Liver (tissue), 9 donors: ENCODE measurements around the gene DISC1. TPM values are rescaled to one million over a fixed set of nuclear protein-coding genes. Genes with fewer than 3 reads are reported as not detected.

ENCODE experiments used
- DNase-seq: peaks from one replicate; pipeline ENCODE4 v3.0.0-alpha.2; 2017; ENCODE audit warnings: low spot score
- H3K27ac ChIP-seq, 2 donors: one replicate each; pipeline ENCODE4 v1.7.0; 2013; ENCODE audit warnings: inconsistent platforms in 2 of 2, low read length in 2 of 2, control low read depth in 1 of 2, low read depth in 1 of 2, mild to moderate bottlenecking in 1 of 2
- H3K27me3 ChIP-seq, 4 donors: one replicate each; pipeline versions ENCODE4 v1.6.1 to v1.7.0; 2013; ENCODE audit warnings: low read length in 3 of 4, inconsistent platforms in 1 of 4, mild to moderate bottlenecking in 1 of 4, moderate library complexity in 1 of 4; ENCODE audit not compliant: control insufficient read depth in 4 of 4, insufficient read depth in 4 of 4
- H3K36me3 ChIP-seq, 4 donors: one replicate each; pipeline versions ENCODE4 v1.6.1 to v1.7.0; 2013; ENCODE audit warnings: low read length in 3 of 4, mild to moderate bottlenecking in 3 of 4, low read depth in 1 of 4, moderate library complexity in 1 of 4; ENCODE audit not compliant: control insufficient read depth in 4 of 4, insufficient read depth in 3 of 4
- H3K4me1 ChIP-seq, 4 donors: one replicate each; pipeline versions ENCODE4 v1.6.1 to v1.7.0; 2013; ENCODE audit warnings: low read length in 3 of 4, mild to moderate bottlenecking in 3 of 4, moderate library complexity in 1 of 4; ENCODE audit not compliant: control insufficient read depth in 4 of 4, insufficient read depth in 4 of 4
- H3K4me3 ChIP-seq, 3 donors: one replicate each; pipeline versions ENCODE4 v1.6.1 to v1.7.0; 2013; ENCODE audit warnings: low read length in 3 of 3, control low read depth in 1 of 3, low read depth in 1 of 3, mild to moderate bottlenecking in 1 of 3
- H3K9ac ChIP-seq, 2 donors: one replicate each; pipeline ENCODE4 v1.7.0; 2013; ENCODE audit warnings: low read length in 2 of 2, mild to moderate bottlenecking in 2 of 2, moderate library complexity in 2 of 2, control low read depth in 1 of 2, low read depth in 1 of 2
- H3K9me3 ChIP-seq, 4 donors: one replicate each; pipeline versions ENCODE4 v1.6.1 to v1.7.0; 2013; ENCODE audit warnings: low read length in 3 of 4; ENCODE audit not compliant: control insufficient read depth in 4 of 4
- FOXA1 ChIP-seq: IDR thresholded peaks from 2 replicates; pipeline ENCODE4 v1.6.1; 2016; ENCODE audit warnings: antibody characterized with exemption
- GABPA ChIP-seq, 2 donors: IDR thresholded peaks in 1 of 2; conservative IDR thresholded peaks in 1 of 2; 2 replicates each; pipeline ENCODE4 v1.6.1; 2016; ENCODE audit warnings: antibody characterized with exemption in 2 of 2, mild to moderate bottlenecking in 1 of 2, moderate library complexity in 1 of 2
- HNF4A ChIP-seq, 2 donors: conservative IDR thresholded peaks; 2 replicates each; pipeline ENCODE4 v1.6.1; 2016; ENCODE audit warnings: antibody characterized with exemption in 2 of 2, mild to moderate bottlenecking in 2 of 2
- JUND ChIP-seq, 2 donors: IDR thresholded peaks; 2 replicates each; pipeline ENCODE4 v1.6.1; 2016; ENCODE audit warnings: antibody characterized with exemption in 2 of 2
- NR2F2 ChIP-seq: IDR thresholded peaks from 2 replicates; pipeline ENCODE4 v1.6.1; 2016; ENCODE audit warnings: antibody characterized with exemption
- RAD21 ChIP-seq, 2 donors: IDR thresholded peaks; 2 replicates each; pipeline ENCODE4 v1.6.1; 2016; ENCODE audit warnings: antibody characterized with exemption in 2 of 2, mild to moderate bottlenecking in 2 of 2
- RXRA ChIP-seq, 2 donors: IDR thresholded peaks; 2 replicates each; pipeline ENCODE4 v1.6.1; 2017 to 2018; ENCODE audit warnings: antibody characterized with exemption in 2 of 2, mild to moderate bottlenecking in 1 of 2
- SP1 ChIP-seq: IDR thresholded peaks from 2 replicates; pipeline ENCODE4 v1.6.1; 2018; ENCODE audit warnings: antibody characterized with exemption, mild to moderate bottlenecking
- TAF1 ChIP-seq: conservative IDR thresholded peaks from 2 replicates; pipeline ENCODE4 v1.6.1; 2016; ENCODE audit warnings: antibody characterized with exemption, mild to moderate bottlenecking
- YY1 ChIP-seq: IDR thresholded peaks from 2 replicates; pipeline ENCODE4 v1.6.1; 2016; ENCODE audit warnings: antibody characterized with exemption, mild to moderate bottlenecking
- ZBTB33 ChIP-seq: IDR thresholded peaks from 2 replicates; pipeline ENCODE4 v1.6.1; 2016; ENCODE audit warnings: antibody characterized with exemption
- WGBS: extraction: QIAGEN DNeasy Blood & Tissue Kit; methylation state at CpG from one replicate; pipeline ENCODE4 v1.1.7; 2013; 5-methylcytosine and 5-hydroxymethylcytosine counted together
- polyA plus RNA-seq, 2 donors: library from polyadenylated mRNA; stranded (reverse) in 1 of 2; unstranded in 1 of 2; fragments of 200-250 nt in 1 of 2; fragments of >200 nt in 1 of 2; fragmentation: Nextera tagmentation in 1 of 2; extraction: Ambion mirVana in 1 of 2; gene quantifications; one replicate each; pipeline versions ENCODE4 v1.2.1 to v1.2.3, GENCODE V29; 2013 to 2015
- total RNA-seq, 2 donors: library from RNA; depleted of rRNA; stranded (reverse); fragments of >200 nt; gene quantifications; one replicate each; pipeline ENCODE4 v1.2.3, GENCODE V29; 2014
- TF ChIP-seq, protein P1 (sequence below): IDR thresholded peaks from 2 replicates; pipeline ENCODE4 v1.6.1; 2016; ENCODE audit warnings: antibody characterized with exemption, mild to moderate bottlenecking
- TF ChIP-seq, protein P2 (sequence below): IDR thresholded peaks from 2 replicates; pipeline ENCODE4 v1.6.1; 2016; ENCODE audit warnings: antibody characterized with exemption
- donor health status: healthy.
- donor health status: healthy.
- donor health status: healthy.
- donor health status: healthy.
- donor health status: healthy.

Gene DISC1
- total and polyA plus RNA-seq, 4 donors: 0.45 to 6.3 (median 2.3) TPM

GRCh38 chr1:231715816-231716722 lies 89.5 kb downstream of the DISC1 start (continued):
- TF ChIP-seq RXRA (IDR thresholded peaks at IDR 0.05) (no peak), GABPA (IDR thresholded peaks at IDR 0.05 in 1 of 2, conservative IDR thresholded peaks at IDR 0.05 in 1 of 2) (no peak)

- H3K4me3 ChIP-seq: no peak overlapping the region
- DNase-seq: no peak
- TF ChIP-seq SP1 (no peak), HNF4A (conservative IDR thresholded peaks at IDR 0.05) (no peak), RXRA (IDR thresholded peaks at IDR 0.05) (no peak), TAF1 (no peak)
- TF ChIP-seq, protein P1, sequence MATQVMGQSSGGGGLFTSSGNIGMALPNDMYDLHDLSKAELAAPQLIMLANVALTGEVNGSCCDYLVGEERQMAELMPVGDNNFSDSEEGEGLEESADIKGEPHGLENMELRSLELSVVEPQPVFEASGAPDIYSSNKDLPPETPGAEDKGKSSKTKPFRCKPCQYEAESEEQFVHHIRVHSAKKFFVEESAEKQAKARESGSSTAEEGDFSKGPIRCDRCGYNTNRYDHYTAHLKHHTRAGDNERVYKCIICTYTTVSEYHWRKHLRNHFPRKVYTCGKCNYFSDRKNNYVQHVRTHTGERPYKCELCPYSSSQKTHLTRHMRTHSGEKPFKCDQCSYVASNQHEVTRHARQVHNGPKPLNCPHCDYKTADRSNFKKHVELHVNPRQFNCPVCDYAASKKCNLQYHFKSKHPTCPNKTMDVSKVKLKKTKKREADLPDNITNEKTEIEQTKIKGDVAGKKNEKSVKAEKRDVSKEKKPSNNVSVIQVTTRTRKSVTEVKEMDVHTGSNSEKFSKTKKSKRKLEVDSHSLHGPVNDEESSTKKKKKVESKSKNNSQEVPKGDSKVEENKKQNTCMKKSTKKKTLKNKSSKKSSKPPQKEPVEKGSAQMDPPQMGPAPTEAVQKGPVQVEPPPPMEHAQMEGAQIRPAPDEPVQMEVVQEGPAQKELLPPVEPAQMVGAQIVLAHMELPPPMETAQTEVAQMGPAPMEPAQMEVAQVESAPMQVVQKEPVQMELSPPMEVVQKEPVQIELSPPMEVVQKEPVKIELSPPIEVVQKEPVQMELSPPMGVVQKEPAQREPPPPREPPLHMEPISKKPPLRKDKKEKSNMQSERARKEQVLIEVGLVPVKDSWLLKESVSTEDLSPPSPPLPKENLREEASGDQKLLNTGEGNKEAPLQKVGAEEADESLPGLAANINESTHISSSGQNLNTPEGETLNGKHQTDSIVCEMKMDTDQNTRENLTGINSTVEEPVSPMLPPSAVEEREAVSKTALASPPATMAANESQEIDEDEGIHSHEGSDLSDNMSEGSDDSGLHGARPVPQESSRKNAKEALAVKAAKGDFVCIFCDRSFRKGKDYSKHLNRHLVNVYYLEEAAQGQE: no peak
- no peaks in the 10 kb centered on the region for H3K27me3 ChIP-seq
- WGBS: 84% methylated on average over 3 of the region's 3 CpGs
- no peaks in the 10 kb centered on the region for H3K36me3 ChIP-seq
- H3K27ac ChIP-seq: no peak overlapping the region
- no peak overlapping the region for H3K9ac ChIP-seq
- H3K9me3 ChIP-seq: no peaks in the 10 kb centered on the region
- no peaks in the 10 kb centered on the region for H3K4me1 ChIP-seq
These were observed 90.3 kb downstream of the DISC1 start for GRCh38 chr1:231716879-231717278.

- no peak for TF ChIP-seq RXRA (IDR thresholded peaks at IDR 0.05)
- TF ChIP-seq TAF1: no peak
- TF ChIP-seq HNF4A (conservative IDR thresholded peaks at IDR 0.05): no peak
- TF ChIP-seq, protein P2, sequence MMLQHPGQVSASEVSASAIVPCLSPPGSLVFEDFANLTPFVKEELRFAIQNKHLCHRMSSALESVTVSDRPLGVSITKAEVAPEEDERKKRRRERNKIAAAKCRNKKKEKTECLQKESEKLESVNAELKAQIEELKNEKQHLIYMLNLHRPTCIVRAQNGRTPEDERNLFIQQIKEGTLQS: no peak
- TF ChIP-seq FOXA1: no peak
- no peak for TF ChIP-seq JUND (IDR thresholded peaks at IDR 0.05)
- no peak for TF ChIP-seq YY1
- no peak for TF ChIP-seq ZBTB33
- TF ChIP-seq NR2F2: no peak
- TF ChIP-seq, protein P1: no peak
- TF ChIP-seq SP1: no peak
- no peak for TF ChIP-seq RAD21 (IDR thresholded peaks at IDR 0.05)
- no peaks in the 10 kb centered on the region for H3K27me3 ChIP-seq
- 72% methylated on average over 7 of the region's 7 CpGs for WGBS
These were observed 93.0 kb downstream of the DISC1 start for GRCh38 chr1:231719485-231720183.

More at GRCh38 chr1:231719485-231720183, 93.0 kb downstream of the DISC1 start:
- Histone ChIP-seq H3K9ac (no peak overlapping the region), H3K4me1 (no peaks in the 10 kb centered on the region), H3K4me3 (no peak overlapping the region), H3K36me3 (no peaks in the 10 kb centered on the region), H3K9me3 (no peaks in the 10 kb centered on the region), H3K27ac (no peak overlapping the region)
- no peak for DNase-seq
